DND-41 (cell line): ENCODE measurements around the gene PNPLA8.

Experiments used
- CTCF ChIP-seq: IDR thresholded peaks from 2 replicates; pipeline ENCODE4 v1.5.1; 2012; ENCODE audit warnings: borderline replicate concordance, low read length, moderate library complexity, mild to moderate bottlenecking; ENCODE audit not compliant: poor library complexity, severe bottlenecking; ENCODE audit errors: extremely low read depth
- EZH2 ChIP-seq: IDR thresholded peaks from 3 replicates; pipeline ENCODE4 v1.6.1; 2012; ENCODE audit warnings: borderline replicate concordance, low read depth, mild to moderate bottlenecking, moderate library complexity, low read length, inconsistent platforms; ENCODE audit not compliant: severe bottlenecking

DNA sequence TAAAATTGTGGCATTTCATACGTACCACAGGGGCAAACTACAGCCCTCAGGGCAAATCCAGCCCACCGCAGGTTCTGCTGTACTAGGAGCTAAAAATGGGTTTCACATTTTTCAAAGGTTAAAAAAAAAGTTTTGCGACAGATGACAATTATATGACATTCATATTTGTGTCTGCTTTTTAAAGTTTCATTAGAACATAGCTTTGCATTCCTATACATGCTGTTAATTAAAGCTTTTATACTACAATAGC, 758 bp upstream of the PNPLA8 start:
- no peak for TF ChIP-seq CTCF
- TF ChIP-seq EZH2, result no peak
